Measurements from ENCODE around the gene RXRA.

RXRA gene

GRCh38 chr9:134460206-134460605 lies 134.0 kb downstream of the RXRA start:
- no peaks in the 10 kb centered on the region for H3K36me3 ChIP-seq
- no peak for DNase-seq
- no peaks in the 10 kb centered on the region for H3K9me3 ChIP-seq (ENCODE audit: severe bottlenecking)
- no peak overlapping the region for H3K27ac ChIP-seq
- TF ChIP-seq CTCF (IDR thresholded peaks at IDR 0.05; ENCODE audit: low read depth, low read length) = no peak
- no peaks in the 10 kb centered on the region for H3K27me3 ChIP-seq (ENCODE audit: insufficient read depth, low read depth, severe bottlenecking)
- H3K4me3 ChIP-seq (ENCODE audit: low read depth, low read length) = no peak overlapping the region

GRCh38 chr9:134460896-134461295 lies 134.6 kb downstream of the RXRA start:
- Histone ChIP-seq H3K27ac (no peak overlapping the region), H3K27me3 (ENCODE audit: insufficient read depth, low read depth, severe bottlenecking) (no peaks in the 10 kb centered on the region), H3K9me3 (ENCODE audit: severe bottlenecking) (no peaks in the 10 kb centered on the region), H3K4me3 (ENCODE audit: low read depth, low read length) (no peak overlapping the region), H3K36me3 (no peaks in the 10 kb centered on the region)
- no peak for TF ChIP-seq CTCF (IDR thresholded peaks at IDR 0.05; ENCODE audit: low read depth, low read length)
- no peak for DNase-seq

- DNase-seq = no peak
- H3K27ac ChIP-seq = peak overlapping the region; percentile 79
- no peaks in the 10 kb centered on the region for H3K27me3 ChIP-seq (ENCODE audit: insufficient read depth, low read depth, severe bottlenecking)
- no peaks in the 10 kb centered on the region for H3K36me3 ChIP-seq
- H3K4me3 ChIP-seq (ENCODE audit: low read depth, low read length) = no peak overlapping the region
- H3K9me3 ChIP-seq (ENCODE audit: severe bottlenecking) = no peaks in the 10 kb centered on the region
- no peak for TF ChIP-seq CTCF (IDR thresholded peaks at IDR 0.05; ENCODE audit: low read depth, low read length)
Observed at GRCh38 chr9:134461426-134461982, 135.2 kb downstream of the RXRA start.

- Histone ChIP-seq H3K9me3 (ENCODE audit: severe bottlenecking) (no peaks in the 10 kb centered on the region), H3K27me3 (ENCODE audit: insufficient read depth, low read depth, severe bottlenecking) (no peaks in the 10 kb centered on the region), H3K4me3 (ENCODE audit: low read depth, low read length) (no peak overlapping the region), H3K36me3 (no peaks in the 10 kb centered on the region), H3K27ac (peak overlapping the region; percentile 79)
- DNase-seq = peak; percentile 51
- no peak for TF ChIP-seq CTCF (IDR thresholded peaks at IDR 0.05; ENCODE audit: low read depth, low read length)
Observed at GRCh38 chr9:134462318-134462717, 136.1 kb downstream of the RXRA start.

- Histone ChIP-seq H3K27me3 (ENCODE audit: insufficient read depth, low read depth, severe bottlenecking) (no peaks in the 10 kb centered on the region), H3K36me3 (no peaks in the 10 kb centered on the region), H3K4me3 (ENCODE audit: low read depth, low read length) (no peak overlapping the region), H3K27ac (peak overlapping the region; percentile 79), H3K9me3 (ENCODE audit: severe bottlenecking) (no peaks in the 10 kb centered on the region)
- TF ChIP-seq CTCF (IDR thresholded peaks at IDR 0.05; ENCODE audit: low read depth, low read length) = no peak
- no peak for DNase-seq
Observed at GRCh38 chr9:134463280-134463679, 137.0 kb downstream of the RXRA start.

Measured in WERI-Rb-1 (cell line).